Mesenchymal stem cell (in vitro differentiated cells and primary cell): ENCODE measurements around the gene FBXO48.

Experiments used
- DNase-seq: peaks from one replicate; pipeline ENCODE4 v3.0.0-alpha.2; 2013
- H2AFZ ChIP-seq: one replicate; pipeline ENCODE4 v1.6.1; 2013; ENCODE audit warnings: low read depth, mild to moderate bottlenecking, control low read depth, inconsistent platforms, low read length, moderate library complexity
- H2AK5ac ChIP-seq: 2 replicates; pipeline ENCODE4 v1.6.1; 2013; ENCODE audit warnings: low read length, moderate library complexity, mild to moderate bottlenecking, inconsistent platforms; ENCODE audit not compliant: severe bottlenecking
- H2BK120ac ChIP-seq: one replicate; pipeline ENCODE4 v1.6.1; 2013; ENCODE audit warnings: low read depth, mild to moderate bottlenecking, inconsistent platforms, low read length, moderate library complexity
- H2BK12ac ChIP-seq, 2 experiments: one replicate each; pipeline ENCODE4 v1.6.1; 2013; ENCODE audit warnings: inconsistent platforms in 2 of 2, low read length in 2 of 2, mild to moderate bottlenecking in 2 of 2, moderate library complexity in 2 of 2, control low read depth in 1 of 2
- H2BK15ac ChIP-seq: one replicate; pipeline ENCODE4 v1.6.1; 2013; ENCODE audit warnings: mild to moderate bottlenecking, low read depth, inconsistent platforms; ENCODE audit not compliant: poor library complexity, severe bottlenecking
- H2BK5ac ChIP-seq: 2 replicates; pipeline ENCODE4 v1.6.1; 2013; ENCODE audit warnings: low read depth, mild to moderate bottlenecking, low read length, control low read depth, inconsistent platforms; ENCODE audit not compliant: poor library complexity, severe bottlenecking
- H3K14ac ChIP-seq, 2 experiments: one replicate each; pipeline ENCODE4 v1.6.1; 2013; ENCODE audit warnings: inconsistent platforms in 2 of 2, low read length in 2 of 2, control low read depth in 1 of 2, mild to moderate bottlenecking in 1 of 2, moderate library complexity in 1 of 2
- H3K18ac ChIP-seq, 2 experiments: one replicate each; pipeline ENCODE4 v1.6.1; 2013; ENCODE audit warnings: inconsistent platforms in 2 of 2, low read length in 2 of 2, control low read depth in 1 of 2, low read depth in 1 of 2, mild to moderate bottlenecking in 1 of 2
- H3K23ac ChIP-seq, 2 experiments: one replicate each; pipeline ENCODE4 v1.6.1; 2013; ENCODE audit warnings: inconsistent platforms in 2 of 2, low read length in 2 of 2, mild to moderate bottlenecking in 2 of 2, moderate library complexity in 2 of 2, control low read depth in 1 of 2
- H3K27ac ChIP-seq: 2 replicates; pipeline ENCODE4 v1.5.1; 2013; ENCODE audit warnings: mild to moderate bottlenecking, moderate library complexity, low read length, control low read depth, inconsistent platforms; ENCODE audit not compliant: poor library complexity, severe bottlenecking
- H3K27me3 ChIP-seq, 2 experiments: 2 replicates each; pipeline versions ENCODE4 v1.6.1 to v1.7.0; 2013; ENCODE audit warnings: low read length in 2 of 2, mild to moderate bottlenecking in 2 of 2, moderate library complexity in 2 of 2, control low read depth in 1 of 2, inconsistent platforms in 1 of 2; ENCODE audit not compliant: control insufficient read depth in 1 of 2, insufficient read depth in 1 of 2
- H3K36me3 ChIP-seq, 2 experiments: 2 replicates each; pipeline versions ENCODE4 v1.6.1 to v1.7.0; 2013; ENCODE audit warnings: low read length in 2 of 2, control low read depth in 1 of 2, inconsistent platforms in 1 of 2, low read depth in 1 of 2, mild to moderate bottlenecking in 1 of 2; ENCODE audit not compliant: insufficient read depth in 2 of 2, control insufficient read depth in 1 of 2
- H3K4ac ChIP-seq, 2 experiments: one replicate each; pipeline ENCODE4 v1.6.1; 2013; ENCODE audit warnings: inconsistent platforms in 2 of 2, low read length in 2 of 2, mild to moderate bottlenecking in 2 of 2, moderate library complexity in 2 of 2, control low read depth in 1 of 2, low read depth in 1 of 2
- H3K4me1 ChIP-seq: 2 replicates; pipeline ENCODE4 v1.6.1; 2013; ENCODE audit warnings: low read depth, low read length, control low read depth; ENCODE audit not compliant: control insufficient read depth, insufficient read depth
- H3K4me2 ChIP-seq: 2 replicates; pipeline ENCODE4 v1.6.1; 2013; ENCODE audit warnings: low read length, mild to moderate bottlenecking, inconsistent platforms; ENCODE audit not compliant: poor library complexity, severe bottlenecking
- H3K4me3 ChIP-seq, 2 experiments: 2 replicates each; pipeline versions ENCODE4 v1.5.1 to v1.7.0; 2013; ENCODE audit warnings: low read length in 2 of 2, mild to moderate bottlenecking in 2 of 2, control low read depth in 1 of 2, low read depth in 1 of 2; ENCODE audit not compliant: insufficient read depth in 1 of 2
- H3K79me1 ChIP-seq: replicated peaks from 2 replicates; pipeline ENCODE4 v1.6.1; 2013; ENCODE audit warnings: mild to moderate bottlenecking, control low read depth, low read length, inconsistent platforms; ENCODE audit not compliant: poor library complexity, severe bottlenecking
- H3K9ac ChIP-seq: 2 replicates; pipeline ENCODE4 v1.7.0; 2013; ENCODE audit warnings: mild to moderate bottlenecking, low read length, moderate library complexity
- H3K9me3 ChIP-seq: 2 replicates; pipeline ENCODE4 v1.7.0; 2013; ENCODE audit warnings: mild to moderate bottlenecking, low read length; ENCODE audit not compliant: control insufficient read depth
- H4K8ac ChIP-seq: one replicate; pipeline ENCODE4 v1.6.1; 2013; ENCODE audit warnings: inconsistent platforms, mild to moderate bottlenecking, low read length, moderate library complexity
- H4K91ac ChIP-seq: one replicate; pipeline ENCODE4 v1.6.1; 2013; ENCODE audit warnings: mild to moderate bottlenecking, low read length, inconsistent platforms
- whole genome bisulfite sequencing: methylation state at CpG from one replicate; pipeline ENCODE4 v1.1.7; 2013; ENCODE audit warnings: mixed read lengths; 5-methylcytosine and 5-hydroxymethylcytosine counted together

Gene FBXO48

DNA sequence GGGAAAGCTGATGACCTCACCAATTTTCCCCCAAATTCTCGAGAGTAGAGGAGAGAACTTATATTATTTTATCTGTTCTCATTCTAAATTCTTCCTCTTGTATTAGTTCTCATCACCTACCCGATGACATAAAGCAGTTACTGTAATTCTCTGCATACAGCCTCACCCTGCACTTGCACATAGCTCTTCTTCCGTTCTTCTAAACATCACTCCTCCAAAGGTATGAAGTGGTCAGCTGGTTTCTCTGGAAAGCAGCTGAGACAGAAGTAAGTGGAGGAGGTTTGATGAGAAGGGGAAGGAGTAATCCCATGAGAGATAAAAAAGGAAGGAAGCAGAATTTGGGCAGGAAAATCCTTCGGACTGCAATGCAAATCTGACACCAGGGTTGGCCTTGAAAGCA is 39.0 kb downstream of the FBXO48 start:
- no peak overlapping the region for H3K27ac ChIP-seq
- H3K9me3 ChIP-seq, result no peaks in the 10 kb centered on the region
- no peaks in the 10 kb centered on the region for H3K36me3 ChIP-seq
- H3K9ac ChIP-seq, result no peak overlapping the region
- no peak overlapping the region for H3K18ac ChIP-seq
- H3K14ac ChIP-seq, result no peak overlapping the region
- no peak overlapping the region for H3K4me2 ChIP-seq
- H2BK5ac ChIP-seq, result no peak overlapping the region
- 78% methylated on average over 2 of the region's 4 CpGs for WGBS
- H2AFZ ChIP-seq, result no peak overlapping the region
- no peaks in the 10 kb centered on the region for H3K79me1 ChIP-seq
- H2BK12ac ChIP-seq, result no peak overlapping the region
- H3K23ac ChIP-seq, result no peak overlapping the region
- H3K4me1 ChIP-seq, result peaks cover 2% of the 10 kb centered on the region
- H3K27me3 ChIP-seq, result peaks cover 8% of the 10 kb centered on the region in 2 experiments
- no peak overlapping the region for H3K4ac ChIP-seq
- H2BK15ac ChIP-seq, result no peak overlapping the region
- H2BK120ac ChIP-seq, result no peak overlapping the region
- no peak overlapping the region for H3K4me3 ChIP-seq
- H4K91ac ChIP-seq, result no peak overlapping the region
- H4K8ac ChIP-seq, result no peak overlapping the region
- no peak for DNase-seq
- H2AK5ac ChIP-seq, result no peak overlapping the region

DNA sequence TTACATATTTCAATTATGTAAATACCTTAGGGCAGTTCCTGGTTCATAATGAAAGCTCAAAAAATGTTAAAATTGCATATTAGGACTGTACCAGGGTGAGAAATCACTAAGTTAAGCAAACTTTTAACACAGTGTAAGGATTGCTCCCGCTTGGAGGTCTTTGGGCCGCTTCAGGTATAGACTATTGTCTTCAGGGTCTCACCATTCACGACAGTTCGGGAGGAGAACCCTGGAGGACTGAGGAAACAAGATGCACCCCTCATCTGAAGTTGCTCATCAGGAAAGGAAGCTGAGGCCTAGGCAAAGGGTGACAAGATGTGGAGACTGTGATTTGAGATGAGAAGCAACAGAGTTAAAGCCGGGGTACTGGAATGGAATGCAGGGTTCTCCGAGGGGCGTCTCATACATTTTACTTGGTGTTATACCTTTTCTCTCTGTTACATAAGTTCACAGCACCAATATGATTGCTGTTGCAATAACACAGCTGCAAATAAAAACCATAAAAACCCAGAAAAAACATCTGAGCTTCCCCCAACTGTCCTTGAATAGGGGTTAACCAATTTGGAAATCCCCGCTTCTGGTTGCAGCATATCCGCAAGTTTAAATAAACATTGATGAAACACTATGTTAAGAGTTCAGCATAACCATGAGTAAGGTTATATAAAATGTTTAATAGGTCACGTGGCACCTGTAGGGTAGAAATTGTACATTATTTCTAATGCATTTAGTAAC is 40.1 kb downstream of the FBXO48 start:
- Histone ChIP-seq H3K4me3 (no peak overlapping the region), H3K36me3 (no peaks in the 10 kb centered on the region), H4K8ac (no peak overlapping the region), H3K4me2 (no peak overlapping the region), H3K9ac (no peak overlapping the region), H3K27me3 (peaks cover 5 to 8% of the 10 kb centered on the region in 2 experiments), H2BK5ac (no peak overlapping the region), H3K27ac (no peak overlapping the region), H2BK15ac (no peak overlapping the region), H2BK120ac (no peak overlapping the region), H3K14ac (no peak overlapping the region), H4K91ac (no peak overlapping the region), H3K9me3 (no peaks in the 10 kb centered on the region), H3K4me1 (no peaks in the 10 kb centered on the region), H3K18ac (no peak overlapping the region), H2AK5ac (no peak overlapping the region), H2AFZ (no peak overlapping the region), H3K4ac (no peak overlapping the region), H2BK12ac (no peak overlapping the region), H3K23ac (no peak overlapping the region), H3K79me1 (no peaks in the 10 kb centered on the region)
- 86% methylated on average over 9 of the region's 10 CpGs for WGBS
- peak; percentile 28 for DNase-seq

DNA sequence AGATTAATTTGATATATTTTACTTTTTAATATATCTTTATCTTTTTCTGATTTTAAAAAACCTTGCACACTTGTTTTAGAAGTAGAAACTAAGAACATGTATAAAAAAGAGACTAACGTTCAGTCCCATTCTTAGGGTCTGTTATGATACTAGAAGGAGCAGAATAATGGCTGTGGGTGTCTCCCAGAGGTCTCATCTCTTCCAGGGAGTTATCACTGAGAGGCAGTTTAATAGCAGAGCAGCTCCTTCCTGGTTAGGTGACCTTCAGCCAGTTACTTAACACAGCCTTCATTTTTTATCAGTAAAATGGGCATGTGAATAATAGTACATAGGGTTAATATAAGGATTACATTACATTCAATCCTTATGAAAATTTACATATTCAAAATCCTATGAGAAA is 40.6 kb downstream of the FBXO48 start:
- Histone ChIP-seq H4K8ac (no peak overlapping the region), H3K14ac (no peak overlapping the region), H2BK5ac (no peak overlapping the region), H2AFZ (no peak overlapping the region), H3K27me3 (peaks cover 9 to 14% of the 10 kb centered on the region in 2 experiments), H2BK12ac (no peak overlapping the region), H3K79me1 (no peaks in the 10 kb centered on the region), H4K91ac (no peak overlapping the region), H3K9ac (no peak overlapping the region), H3K23ac (no peak overlapping the region), H2AK5ac (no peak overlapping the region), H3K36me3 (no peaks in the 10 kb centered on the region), H3K4me3 (no peak overlapping the region), H3K4me1 (no peaks in the 10 kb centered on the region), H3K27ac (no peak overlapping the region), H2BK120ac (no peak overlapping the region), H3K4ac (no peak overlapping the region), H3K4me2 (no peak overlapping the region), H2BK15ac (no peak overlapping the region), H3K9me3 (no peaks in the 10 kb centered on the region), H3K18ac (no peak overlapping the region)
- 92% methylated on average over 1 of the region's 1 CpG for WGBS
- no peak for DNase-seq

- Histone ChIP-seq H3K4ac (no peak overlapping the region), H3K23ac (no peak overlapping the region), H3K27me3 (peaks cover 14% of the 10 kb centered on the region in 2 experiments), H3K9ac (no peak overlapping the region), H4K8ac (no peak overlapping the region), H3K4me3 (no peak overlapping the region), H3K4me2 (no peak overlapping the region), H2BK12ac (no peak overlapping the region), H3K79me1 (no peaks in the 10 kb centered on the region), H3K9me3 (no peaks in the 10 kb centered on the region), H3K14ac (no peak overlapping the region), H3K36me3 (no peaks in the 10 kb centered on the region), H2BK120ac (no peak overlapping the region), H2BK5ac (no peak overlapping the region), H3K4me1 (no peaks in the 10 kb centered on the region), H2BK15ac (no peak overlapping the region), H3K27ac (no peak overlapping the region), H2AFZ (no peak overlapping the region), H2AK5ac (no peak overlapping the region), H3K18ac (no peak overlapping the region), H4K91ac (no peak overlapping the region)
- WGBS, result 84% methylated on average over 3 of the region's 3 CpGs
- DNase-seq, result no peak
Measured at GRCh38 chr2:68425503-68425902, 41.6 kb downstream of the FBXO48 start.
